Parathyroid adenoma (tissue), 2 donors: ENCODE measurements around the gene VAC14.

Experiments used
- H2AFZ ChIP-seq: fragments of 300-600 bp; sonication (generic); one replicate; pipeline ENCODE4 v1.7.0; 2017; ENCODE audit warnings: antibody characterized with exemption, mild to moderate bottlenecking
- H3K27ac ChIP-seq: fragments of 300-600 bp; sonication (generic); one replicate; pipeline ENCODE4 v1.7.0; 2017
- H3K27me3 ChIP-seq: fragments of 300-600 bp; sonication (generic); one replicate; pipeline ENCODE4 v1.7.0; 2017; ENCODE audit warnings: low read length; ENCODE audit not compliant: control insufficient read depth, insufficient read depth
- H3K36me3 ChIP-seq: fragments of 300-600 bp; sonication (generic); one replicate; pipeline ENCODE4 v1.7.0; 2017; ENCODE audit warnings: low read length; ENCODE audit not compliant: control insufficient read depth, insufficient read depth
- H3K4me1 ChIP-seq: fragments of 300-600 bp; sonication (generic); one replicate; pipeline ENCODE4 v1.7.0; 2017; ENCODE audit warnings: control low read depth
- H3K4me2 ChIP-seq: fragments of 300-600 bp; sonication (generic); one replicate; pipeline ENCODE4 v1.7.0; 2017; ENCODE audit warnings: low read length
- H3K4me3 ChIP-seq: fragments of 300-600 bp; sonication (generic); one replicate; pipeline ENCODE4 v1.7.0; 2017; ENCODE audit warnings: low read depth, low read length
- H3K79me2 ChIP-seq: fragments of 300-600 bp; sonication (generic); one replicate; pipeline ENCODE4 v1.7.0; 2017; ENCODE audit warnings: control low read depth
- H3K9ac ChIP-seq: fragments of 300-600 bp; sonication (generic); one replicate; pipeline ENCODE4 v1.7.0; 2017; ENCODE audit warnings: mild to moderate bottlenecking
- H3K9me3 ChIP-seq: fragments of 300-600 bp; sonication (generic); one replicate; pipeline ENCODE4 v1.7.0; 2017; ENCODE audit warnings: low read length; ENCODE audit not compliant: control insufficient read depth
- CTCF ChIP-seq: fragments of 300-600 bp; sonication (generic); IDR thresholded peaks from one replicate; pipeline ENCODE4 v1.7.0; 2017; ENCODE audit warnings: antibody characterized with exemption, mild to moderate bottlenecking
- donor health status: primary hyperparathyroidism.

The VAC14 gene

GRCh38 chr16:70694868-70695218 lies 106.1 kb downstream of the VAC14 start:
- no peaks in the 10 kb centered on the region for H3K36me3 ChIP-seq
- no peaks in the 10 kb centered on the region for H3K27me3 ChIP-seq
- no peak overlapping the region for H2AFZ ChIP-seq
- H3K9ac ChIP-seq = no peak overlapping the region
- TF ChIP-seq CTCF = no peak
- H3K4me2 ChIP-seq = no peak overlapping the region
- no peak overlapping the region for H3K27ac ChIP-seq
- H3K79me2 ChIP-seq = no peaks in the 10 kb centered on the region
- no peak overlapping the region for H3K4me3 ChIP-seq
- no peaks in the 10 kb centered on the region for H3K9me3 ChIP-seq
- peaks cover 11% of the 10 kb centered on the region for H3K4me1 ChIP-seq

GRCh38 chr16:70694088-70694867 lies 106.7 kb downstream of the VAC14 start:
- H3K27ac ChIP-seq = no peak overlapping the region
- no peak overlapping the region for H3K9ac ChIP-seq
- H3K4me2 ChIP-seq = no peak overlapping the region
- no peaks in the 10 kb centered on the region for H3K36me3 ChIP-seq
- no peak overlapping the region for H3K4me3 ChIP-seq
- no peaks in the 10 kb centered on the region for H3K9me3 ChIP-seq
- no peaks in the 10 kb centered on the region for H3K27me3 ChIP-seq
- no peak for TF ChIP-seq CTCF
- H2AFZ ChIP-seq = no peak overlapping the region
- H3K79me2 ChIP-seq = no peaks in the 10 kb centered on the region
- peaks cover 11% of the 10 kb centered on the region for H3K4me1 ChIP-seq

DNA sequence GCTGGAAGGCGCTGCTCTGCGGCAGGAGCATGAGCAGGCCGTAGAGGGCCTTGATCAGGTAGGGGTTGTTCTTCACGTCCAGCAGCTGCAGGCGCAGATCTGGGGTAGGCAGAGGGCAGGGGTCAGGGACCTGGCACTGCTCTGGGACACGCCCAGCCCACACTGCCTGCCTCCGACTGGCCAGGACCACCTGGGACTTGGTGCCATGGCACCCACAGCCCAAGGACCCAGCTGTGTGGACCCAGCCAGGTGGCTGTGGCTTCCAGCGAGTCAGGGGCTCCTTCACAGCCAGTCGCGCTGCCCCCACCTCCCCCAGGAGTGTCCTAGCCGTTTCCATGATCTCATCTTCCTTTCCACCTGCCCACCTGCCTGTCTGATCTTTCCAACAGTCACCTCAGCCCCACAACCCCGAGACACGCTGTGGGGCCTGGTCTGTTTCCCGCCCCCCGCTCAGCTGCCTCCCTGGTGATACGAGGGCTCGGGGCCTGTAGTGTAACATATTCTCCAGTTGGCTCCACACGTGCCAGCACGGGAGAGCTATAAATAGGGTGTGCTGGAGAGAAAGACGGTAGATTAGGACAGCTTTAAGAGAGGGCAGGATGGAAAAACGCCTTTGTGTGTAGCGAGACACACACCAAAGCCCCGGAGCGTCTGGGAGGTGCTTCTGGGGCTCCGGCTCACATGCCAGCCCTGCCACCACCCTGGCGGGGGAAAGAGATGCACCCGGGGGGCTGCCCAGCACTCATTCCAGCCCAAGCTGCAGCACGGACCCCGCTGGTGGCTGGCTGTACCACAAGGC lies 107.9 kb downstream of the VAC14 start:
- no peaks in the 10 kb centered on the region for H3K27me3 ChIP-seq
- H3K27ac ChIP-seq = peak overlapping the region; percentile 84
- no peak overlapping the region for H3K4me3 ChIP-seq
- no peaks in the 10 kb centered on the region for H3K36me3 ChIP-seq
- no peak overlapping the region for H2AFZ ChIP-seq
- H3K9ac ChIP-seq = no peak overlapping the region
- H3K4me1 ChIP-seq = peaks cover 11% of the 10 kb centered on the region
- no peaks in the 10 kb centered on the region for H3K9me3 ChIP-seq
- no peaks in the 10 kb centered on the region for H3K79me2 ChIP-seq
- H3K4me2 ChIP-seq = no peak overlapping the region
- no peak for TF ChIP-seq CTCF

- H3K36me3 ChIP-seq = no peaks in the 10 kb centered on the region
- peak overlapping the region; percentile 84 for H3K27ac ChIP-seq
- H3K4me1 ChIP-seq = peaks cover 14% of the 10 kb centered on the region
- H3K4me2 ChIP-seq = no peak overlapping the region
- peak overlapping the region; percentile 62 for H2AFZ ChIP-seq
- no peak overlapping the region for H3K9ac ChIP-seq
- H3K27me3 ChIP-seq = no peaks in the 10 kb centered on the region
- H3K9me3 ChIP-seq = no peaks in the 10 kb centered on the region
- no peaks in the 10 kb centered on the region for H3K79me2 ChIP-seq
- TF ChIP-seq CTCF = no peak
- no peak overlapping the region for H3K4me3 ChIP-seq
Measured at GRCh38 chr16:70692130-70692872, 108.7 kb downstream of the VAC14 start.
